ENCODE results near the gene MS4A4E. TPM values are rescaled to one million over a fixed set of nuclear protein-coding genes. Genes with fewer than 3 reads are reported as not detected.

Gene MS4A4E
- total and polyA plus RNA-seq, 2 experiments from 2014 or later = not detected

DNA sequence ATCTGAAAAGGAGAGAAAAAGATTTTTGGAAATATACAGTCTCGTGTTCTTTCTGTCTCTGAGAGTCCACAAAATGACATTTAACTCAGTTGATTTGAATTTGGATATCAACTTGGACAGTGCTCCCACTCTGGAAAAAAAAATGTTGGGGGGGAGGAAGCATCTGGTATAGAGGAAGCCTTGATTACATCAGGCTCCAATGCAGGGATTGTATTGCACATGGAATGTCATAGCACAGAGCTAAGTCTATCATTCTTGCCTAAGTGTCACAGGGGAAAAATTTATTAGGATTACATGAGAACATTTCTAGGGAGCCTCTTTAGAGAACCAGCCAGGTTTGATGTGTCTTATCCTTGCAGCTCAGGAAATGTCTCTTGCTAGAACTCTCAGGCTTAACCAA, 83.1 kb downstream of the MS4A4E start (continued):
- TF ChIP-seq, protein P1, sequence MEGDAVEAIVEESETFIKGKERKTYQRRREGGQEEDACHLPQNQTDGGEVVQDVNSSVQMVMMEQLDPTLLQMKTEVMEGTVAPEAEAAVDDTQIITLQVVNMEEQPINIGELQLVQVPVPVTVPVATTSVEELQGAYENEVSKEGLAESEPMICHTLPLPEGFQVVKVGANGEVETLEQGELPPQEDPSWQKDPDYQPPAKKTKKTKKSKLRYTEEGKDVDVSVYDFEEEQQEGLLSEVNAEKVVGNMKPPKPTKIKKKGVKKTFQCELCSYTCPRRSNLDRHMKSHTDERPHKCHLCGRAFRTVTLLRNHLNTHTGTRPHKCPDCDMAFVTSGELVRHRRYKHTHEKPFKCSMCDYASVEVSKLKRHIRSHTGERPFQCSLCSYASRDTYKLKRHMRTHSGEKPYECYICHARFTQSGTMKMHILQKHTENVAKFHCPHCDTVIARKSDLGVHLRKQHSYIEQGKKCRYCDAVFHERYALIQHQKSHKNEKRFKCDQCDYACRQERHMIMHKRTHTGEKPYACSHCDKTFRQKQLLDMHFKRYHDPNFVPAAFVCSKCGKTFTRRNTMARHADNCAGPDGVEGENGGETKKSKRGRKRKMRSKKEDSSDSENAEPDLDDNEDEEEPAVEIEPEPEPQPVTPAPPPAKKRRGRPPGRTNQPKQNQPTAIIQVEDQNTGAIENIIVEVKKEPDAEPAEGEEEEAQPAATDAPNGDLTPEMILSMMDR (conservative IDR thresholded peaks at IDR 0.05; ENCODE audit: low read depth in 2 of 2) = no peak
- no peak for TF ChIP-seq EZH2phosphoT487 (IDR thresholded peaks at IDR 0.05; ENCODE audit: unreplicated experiment)
- TF ChIP-seq, protein P2, sequence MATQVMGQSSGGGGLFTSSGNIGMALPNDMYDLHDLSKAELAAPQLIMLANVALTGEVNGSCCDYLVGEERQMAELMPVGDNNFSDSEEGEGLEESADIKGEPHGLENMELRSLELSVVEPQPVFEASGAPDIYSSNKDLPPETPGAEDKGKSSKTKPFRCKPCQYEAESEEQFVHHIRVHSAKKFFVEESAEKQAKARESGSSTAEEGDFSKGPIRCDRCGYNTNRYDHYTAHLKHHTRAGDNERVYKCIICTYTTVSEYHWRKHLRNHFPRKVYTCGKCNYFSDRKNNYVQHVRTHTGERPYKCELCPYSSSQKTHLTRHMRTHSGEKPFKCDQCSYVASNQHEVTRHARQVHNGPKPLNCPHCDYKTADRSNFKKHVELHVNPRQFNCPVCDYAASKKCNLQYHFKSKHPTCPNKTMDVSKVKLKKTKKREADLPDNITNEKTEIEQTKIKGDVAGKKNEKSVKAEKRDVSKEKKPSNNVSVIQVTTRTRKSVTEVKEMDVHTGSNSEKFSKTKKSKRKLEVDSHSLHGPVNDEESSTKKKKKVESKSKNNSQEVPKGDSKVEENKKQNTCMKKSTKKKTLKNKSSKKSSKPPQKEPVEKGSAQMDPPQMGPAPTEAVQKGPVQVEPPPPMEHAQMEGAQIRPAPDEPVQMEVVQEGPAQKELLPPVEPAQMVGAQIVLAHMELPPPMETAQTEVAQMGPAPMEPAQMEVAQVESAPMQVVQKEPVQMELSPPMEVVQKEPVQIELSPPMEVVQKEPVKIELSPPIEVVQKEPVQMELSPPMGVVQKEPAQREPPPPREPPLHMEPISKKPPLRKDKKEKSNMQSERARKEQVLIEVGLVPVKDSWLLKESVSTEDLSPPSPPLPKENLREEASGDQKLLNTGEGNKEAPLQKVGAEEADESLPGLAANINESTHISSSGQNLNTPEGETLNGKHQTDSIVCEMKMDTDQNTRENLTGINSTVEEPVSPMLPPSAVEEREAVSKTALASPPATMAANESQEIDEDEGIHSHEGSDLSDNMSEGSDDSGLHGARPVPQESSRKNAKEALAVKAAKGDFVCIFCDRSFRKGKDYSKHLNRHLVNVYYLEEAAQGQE (IDR thresholded peaks at IDR 0.05; ENCODE audit: unreplicated experiment) = no peak
- TF ChIP-seq, protein P3, sequence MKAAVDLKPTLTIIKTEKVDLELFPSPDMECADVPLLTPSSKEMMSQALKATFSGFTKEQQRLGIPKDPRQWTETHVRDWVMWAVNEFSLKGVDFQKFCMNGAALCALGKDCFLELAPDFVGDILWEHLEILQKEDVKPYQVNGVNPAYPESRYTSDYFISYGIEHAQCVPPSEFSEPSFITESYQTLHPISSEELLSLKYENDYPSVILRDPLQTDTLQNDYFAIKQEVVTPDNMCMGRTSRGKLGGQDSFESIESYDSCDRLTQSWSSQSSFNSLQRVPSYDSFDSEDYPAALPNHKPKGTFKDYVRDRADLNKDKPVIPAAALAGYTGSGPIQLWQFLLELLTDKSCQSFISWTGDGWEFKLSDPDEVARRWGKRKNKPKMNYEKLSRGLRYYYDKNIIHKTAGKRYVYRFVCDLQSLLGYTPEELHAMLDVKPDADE (IDR thresholded peaks at IDR 0.05) = no peak
- no peak for TF ChIP-seq EZH2 (IDR thresholded peaks at IDR 0.05; ENCODE audit: low read depth, unreplicated experiment)

DNA sequence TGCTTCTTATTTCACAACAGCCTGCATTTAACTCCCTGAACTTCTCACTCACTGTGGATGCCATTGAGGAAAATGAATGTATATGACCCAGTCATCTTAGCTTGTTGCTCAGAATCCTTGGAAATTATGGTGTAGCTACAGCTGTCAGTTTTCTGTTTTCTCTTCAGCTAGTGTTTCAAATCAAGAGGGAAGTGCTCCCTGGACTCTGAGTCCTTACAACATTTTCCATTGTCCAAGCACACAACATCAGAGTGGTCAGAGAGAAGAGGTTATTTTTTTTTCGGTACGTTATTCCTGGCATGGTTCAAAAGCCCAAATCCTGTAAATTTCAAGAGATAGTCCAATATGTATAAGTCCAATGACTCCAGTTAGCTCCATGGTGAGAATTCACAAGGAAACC, 83.7 kb downstream of the MS4A4E start:
- no peaks in the 10 kb centered on the region; the same call in 2 of the 3 replicates for H3K9me3 Mint-ChIP-seq
- Histone ChIP-seq H3K27ac (ENCODE audit: low read depth) (no peak overlapping the region), H3K9me2 (ENCODE audit: insufficient read depth) (no peaks in the 10 kb centered on the region), H3K4me2 (no peak overlapping the region), H3K79me2 (replicated peaks; ENCODE audit: insufficient read depth) (no peaks in the 10 kb centered on the region), H3K36me3 (ENCODE audit: insufficient read depth) (no peaks in the 10 kb centered on the region), H3K4me3 (no peak overlapping the region), H3K4me1 (ENCODE audit: insufficient read depth) (no peaks in the 10 kb centered on the region), H3F3A (replicated peaks; ENCODE audit: low read depth) (no peaks in the 10 kb centered on the region), H4K20me1 (replicated peaks; ENCODE audit: insufficient read depth) (no peaks in the 10 kb centered on the region), H2AFZ (no peak overlapping the region), H3K27me3 (ENCODE audit: insufficient read depth) (no peaks in the 10 kb centered on the region)
- H3K4me1 Mint-ChIP-seq = no peaks in the 10 kb centered on the region
- H3K27ac Mint-ChIP-seq = no peak overlapping the region
- H3K27me3 Mint-ChIP-seq (ENCODE audit: insufficient read depth, low read depth, poor library complexity) = no peaks in the 10 kb centered on the region
- H3K4me3 Mint-ChIP-seq = no peak overlapping the region
- no peaks in the 10 kb centered on the region for H3K36me3 Mint-ChIP-seq (ENCODE audit: low read depth)
- ATAC-seq = no peak
- DNase-seq (ENCODE audit: low spot score) = no peak
- TF ChIP-seq ZNF114 (CRISPR knock-in tag; IDR thresholded peaks at IDR 0.05) (no peak), ZNF331 (CRISPR knock-in tag; IDR thresholded peaks at IDR 0.05; ENCODE audit: low read depth) (no peak), EZH2 (IDR thresholded peaks at IDR 0.05; ENCODE audit: low read depth, unreplicated experiment) (no peak), EZH2phosphoT487 (IDR thresholded peaks at IDR 0.05; ENCODE audit: unreplicated experiment) (no peak), NANOG (IDR thresholded peaks at IDR 0.05; ENCODE audit: borderline replicate concordance) (no peak), CREB1 (CRISPR knock-in tag; IDR thresholded peaks at IDR 0.05; ENCODE audit: low read depth) (no peak), POLR2AphosphoS5 (IDR thresholded peaks at IDR 0.05; ENCODE audit: low read depth) (no peak), JUNB (IDR thresholded peaks at IDR 0.05; ENCODE audit: unreplicated experiment) (no peak), STAT1 (IDR thresholded peaks at IDR 0.05; ENCODE audit: unreplicated experiment) (no peak)
- TF ChIP-seq, protein P3 (IDR thresholded peaks at IDR 0.05) = no peak
- TF ChIP-seq, protein P1 (conservative IDR thresholded peaks at IDR 0.05; ENCODE audit: low read depth in 2 of 2) = no peak
- TF ChIP-seq, protein P2 (IDR thresholded peaks at IDR 0.05; ENCODE audit: unreplicated experiment) = no peak
